HG02759 (cell line): ENCODE measurements around the gene CFD.
"Not testable (repeated sequence)": the region's sequence is repeated elsewhere in the genome, so short reads cannot be mapped to it uniquely, and the experiment has no call there.

Experiments used
- ATAC-seq: cut with Tn5 transposase; IDR thresholded peaks from one replicate; pipeline ENCODE4 v1.9.1; 2021; ENCODE audit warnings: mild to moderate bottlenecking, moderate library complexity; ENCODE audit not compliant: unreplicated experiment

Gene CFD

DNA sequence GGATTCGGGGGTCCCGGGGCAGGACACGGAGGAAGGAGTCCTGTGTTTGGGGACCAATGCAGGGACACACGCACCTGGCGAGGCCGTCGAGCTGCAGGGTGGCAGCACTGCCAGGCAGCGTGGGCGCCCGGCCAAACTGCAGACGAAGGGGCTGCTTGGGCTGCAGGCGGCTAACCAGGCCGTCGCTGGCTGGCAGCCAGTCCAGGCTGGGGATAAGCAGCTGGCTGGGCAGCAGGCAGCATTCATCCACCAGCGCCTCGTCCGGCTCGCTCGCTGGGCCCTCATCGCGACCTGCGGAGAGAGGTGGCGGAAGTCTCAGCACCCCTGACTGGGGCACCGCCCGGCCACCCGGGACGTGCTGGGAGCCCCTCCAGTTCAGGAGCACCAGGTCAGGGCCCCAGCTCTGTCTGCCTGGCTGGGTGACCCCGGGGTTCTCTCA is 11.5 kb downstream of the CFD start:
- no peak for ATAC-seq

- ATAC-seq, result no peak
Measured at GRCh38 chr19:871446-872265, 12.2 kb downstream of the CFD start.

GRCh38 chr19:872266-872951 is 12.9 kb downstream of the CFD start:
- no peak for ATAC-seq

GRCh38 chr19:873084-873483 is 13.6 kb downstream of the CFD start:
- ATAC-seq, result no peak

GRCh38 chr19:873561-874041 is 14.1 kb downstream of the CFD start:
- no peak for ATAC-seq

DNA sequence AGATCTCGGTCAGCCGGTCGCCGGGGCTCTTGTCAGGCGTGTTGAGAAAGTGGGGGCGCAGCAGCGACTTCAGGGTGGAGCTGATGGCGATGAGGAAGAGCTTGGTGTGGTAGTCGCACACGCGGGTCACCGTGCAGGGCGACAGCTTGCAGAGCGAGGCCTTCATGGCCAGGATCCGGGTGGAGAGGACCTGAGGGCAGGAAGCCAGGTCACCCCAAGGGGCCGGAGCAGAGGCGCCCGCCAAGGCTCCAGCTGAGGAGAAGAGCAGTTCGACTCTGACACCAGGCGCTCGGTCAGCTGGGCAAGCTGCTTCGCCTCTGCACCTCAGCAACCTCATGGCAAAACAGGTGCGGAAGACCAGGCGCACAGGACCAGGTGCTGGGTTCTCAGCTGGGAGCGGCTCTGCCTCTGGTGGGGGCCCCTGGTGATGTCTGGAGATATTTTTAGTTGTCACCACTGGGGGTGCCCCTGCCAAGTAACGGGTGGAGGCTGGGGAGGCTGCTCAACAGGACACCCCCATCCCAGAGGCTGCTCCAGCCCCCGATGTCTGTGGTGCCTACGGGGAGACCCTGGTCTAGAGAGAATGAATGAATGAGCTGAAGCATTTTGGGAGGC is 15.9 kb downstream of the CFD start:
- ATAC-seq, result no peak

GRCh38 chr19:876089-876488 is 16.6 kb downstream of the CFD start:
- no peak for ATAC-seq

GRCh38 chr19:876780-877314 is 17.4 kb downstream of the CFD start:
- ATAC-seq, result no peak

DNA sequence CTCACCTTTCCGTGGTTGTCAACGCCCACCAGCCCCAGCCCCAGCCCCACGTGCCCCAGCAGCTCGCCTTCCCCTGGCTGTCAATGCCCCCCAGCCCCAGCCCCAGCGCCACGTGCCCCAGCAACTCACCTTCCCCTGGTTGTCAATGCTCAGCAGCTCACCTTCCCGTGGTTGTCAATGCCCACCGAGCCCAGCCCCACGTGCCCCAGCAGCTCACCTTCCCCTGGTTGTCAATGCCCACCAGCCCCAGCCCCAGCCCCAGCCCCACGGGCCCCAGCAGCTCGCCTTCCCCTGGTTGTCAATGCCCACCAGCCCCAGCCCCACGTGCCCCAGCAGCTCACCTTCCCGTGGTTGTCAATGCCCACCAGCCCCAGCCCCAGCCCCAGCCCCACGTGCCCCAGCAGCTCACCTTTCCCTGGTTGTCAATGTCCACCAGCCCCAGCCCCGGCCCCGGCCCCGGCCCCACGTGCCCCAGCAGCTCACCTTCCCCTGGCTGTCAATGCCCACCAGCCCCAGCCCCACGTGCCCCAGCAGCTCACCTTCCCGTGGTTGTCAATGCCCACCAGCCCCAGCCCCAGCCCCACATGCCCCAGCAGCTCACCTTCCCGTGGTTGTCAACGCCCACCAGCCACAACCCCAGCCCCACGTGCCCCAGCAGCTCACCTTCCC is 18.7 kb downstream of the CFD start:
- ATAC-seq, result not testable (repeated sequence)

- ATAC-seq, result not testable (repeated sequence)
Measured at GRCh38 chr19:878751-879561, 19.5 kb downstream of the CFD start.

- no peak for ATAC-seq
Measured at GRCh38 chr19:879711-880438, 20.4 kb downstream of the CFD start.

DNA sequence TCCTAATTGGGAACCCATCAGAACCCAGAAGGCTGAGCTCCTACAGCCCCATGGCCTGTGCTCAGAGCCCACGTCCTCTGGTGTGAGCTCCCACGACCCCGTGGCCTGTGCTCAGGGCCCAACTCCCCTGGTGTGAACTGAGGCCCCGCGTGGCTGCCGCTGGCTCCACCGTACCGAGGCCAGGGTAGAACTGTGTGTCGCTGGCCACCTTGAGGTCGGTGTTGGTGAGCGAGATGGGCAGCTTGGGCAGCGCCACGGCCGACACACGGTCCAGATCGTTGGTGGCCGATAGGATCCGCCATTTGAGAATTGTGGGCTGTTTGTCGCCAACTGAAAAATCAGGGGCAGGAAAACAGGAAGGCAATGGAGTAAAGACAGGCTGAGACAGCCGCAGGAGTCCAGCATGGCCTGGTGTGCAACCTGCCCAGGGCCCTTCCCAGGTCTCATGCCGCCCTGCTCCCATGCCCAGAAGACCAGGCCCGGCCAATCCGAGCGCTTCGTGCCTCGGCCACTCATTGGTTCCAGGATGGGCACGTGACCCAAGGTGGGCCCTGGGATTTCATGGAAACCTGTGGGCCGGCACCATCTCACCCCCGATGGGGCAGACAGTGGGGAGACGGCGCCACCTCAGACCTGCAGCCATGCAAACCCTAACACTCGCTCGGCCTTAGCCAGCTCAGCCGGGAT is 22.1 kb downstream of the CFD start:
- no peak for ATAC-seq

DNA sequence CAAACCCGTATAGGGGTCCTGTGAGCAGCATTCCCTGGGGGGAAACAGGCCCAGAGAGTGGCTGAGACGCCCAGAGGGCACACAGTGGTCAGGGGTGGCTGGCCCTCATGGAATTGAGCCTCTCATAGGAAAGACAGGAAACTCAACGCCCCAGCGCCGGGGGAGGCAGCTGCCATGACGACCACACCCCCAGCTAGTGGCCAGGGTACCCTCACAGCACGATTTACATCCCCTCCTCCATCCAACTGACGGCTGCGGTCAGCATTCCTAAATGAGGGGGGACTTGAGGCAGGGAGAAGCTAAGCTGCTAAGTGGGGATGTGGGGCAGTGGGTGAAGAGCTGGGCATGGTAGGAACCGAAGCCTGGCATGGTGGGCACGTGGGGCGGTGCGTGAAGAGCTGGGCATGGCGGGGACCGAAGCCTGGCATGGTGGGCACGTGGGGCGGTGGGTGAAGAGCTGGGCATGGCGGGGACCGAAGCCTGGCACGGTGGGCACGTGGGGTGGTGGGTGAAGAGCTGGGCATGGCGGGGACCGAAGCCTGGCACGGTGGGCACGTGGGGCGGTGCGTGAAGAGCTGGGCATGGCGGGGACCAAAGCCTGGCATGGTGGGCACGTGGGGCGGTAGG is 23.5 kb downstream of the CFD start:
- no peak for ATAC-seq

- ATAC-seq, result no peak
Measured at GRCh38 chr19:883661-884211, 24.3 kb downstream of the CFD start.

DNA sequence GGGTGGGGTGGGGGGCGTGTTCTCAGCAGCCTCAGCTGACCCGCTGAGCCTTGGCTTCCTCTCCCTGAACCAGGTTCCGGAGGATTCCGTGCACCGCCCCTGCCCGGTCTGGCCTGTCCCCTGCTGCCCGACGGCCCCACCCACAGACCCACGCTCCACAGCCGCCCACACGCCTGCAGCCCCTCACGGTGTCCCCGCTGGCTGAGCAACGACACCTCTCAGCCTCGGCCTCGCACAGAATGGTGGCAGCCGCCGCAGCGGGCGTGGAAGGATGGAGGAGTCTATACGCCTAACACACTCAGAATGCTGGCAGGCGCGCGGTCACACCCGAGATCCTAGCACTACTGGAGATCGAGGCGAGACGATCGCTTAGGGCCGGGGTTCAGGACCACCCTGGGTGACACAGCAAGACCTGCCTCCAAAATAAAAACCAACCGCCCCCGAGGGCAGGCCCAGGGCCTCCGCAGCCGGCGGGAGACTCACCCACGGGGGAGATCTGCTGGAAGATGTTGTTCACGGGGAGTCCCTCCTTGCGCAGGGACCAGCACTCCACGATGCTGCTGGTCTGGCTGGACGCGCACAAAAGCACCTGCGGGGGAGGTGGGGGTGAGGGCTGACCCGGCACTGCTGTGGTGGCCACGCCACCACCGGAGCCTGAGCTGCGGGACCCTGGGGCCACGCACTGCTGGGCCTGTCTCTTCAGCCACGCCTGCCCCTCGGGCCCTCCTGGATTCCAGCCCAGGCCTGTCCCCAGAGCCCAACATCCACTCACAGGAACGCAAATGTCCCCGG is 25.2 kb downstream of the CFD start:
- no peak for ATAC-seq

DNA sequence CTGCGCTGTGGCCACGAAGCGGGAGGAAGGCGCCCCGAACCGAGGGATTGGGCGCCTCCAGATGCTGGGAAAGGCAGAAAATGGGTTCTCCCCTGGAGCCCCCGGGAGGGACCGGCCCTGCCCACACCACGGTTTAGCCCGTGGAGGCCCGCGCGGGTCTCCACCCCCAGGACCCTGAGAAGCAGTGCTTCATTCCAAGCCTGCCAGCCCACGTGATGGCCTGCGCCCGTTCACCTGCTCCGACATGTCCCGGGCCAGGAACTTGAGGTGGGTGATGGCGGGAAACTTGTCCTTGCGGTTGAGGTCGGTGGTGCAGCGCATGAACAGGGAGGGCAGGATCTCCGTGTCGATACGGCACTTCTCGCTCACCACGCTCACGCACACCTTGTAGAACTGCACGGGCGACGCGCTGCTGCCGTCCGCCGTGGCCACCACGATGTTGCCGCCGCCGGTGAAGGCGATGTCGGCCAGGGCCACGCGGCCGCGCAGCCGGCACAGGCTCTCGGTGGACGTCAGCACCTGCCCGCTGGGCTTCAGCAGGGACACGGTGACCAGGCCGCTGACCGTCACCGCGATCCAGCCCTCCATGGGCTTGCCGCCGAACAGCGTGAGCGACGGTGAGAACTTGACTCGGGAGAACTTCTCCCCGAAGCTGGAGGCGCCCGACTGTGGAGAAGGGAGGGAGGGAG is 26.2 kb downstream of the CFD start:
- no peak for ATAC-seq

DNA sequence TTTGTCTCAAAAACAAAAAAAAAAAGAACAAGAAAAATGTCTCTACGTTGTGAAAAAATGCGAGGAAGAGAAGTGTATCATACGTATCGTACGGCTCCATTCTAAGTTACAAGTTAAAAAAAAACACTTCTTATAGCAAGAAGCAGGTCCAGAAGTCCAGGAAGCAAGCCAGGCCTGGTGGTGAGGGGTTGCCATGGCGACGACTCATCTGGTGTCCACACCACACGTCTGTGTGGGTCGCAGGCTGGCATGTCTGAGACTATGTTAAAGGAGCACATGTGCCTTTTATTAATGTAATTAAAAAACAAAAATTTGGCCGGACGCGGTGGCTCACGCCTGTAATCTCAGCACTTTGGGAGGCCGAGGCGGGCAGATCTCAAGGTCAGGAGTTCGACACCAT is 27.6 kb downstream of the CFD start:
- ATAC-seq, result no peak
